ENCODE measurements around the gene NFX1. TPM values are rescaled to one million over a fixed set of nuclear protein-coding genes. Genes with fewer than 3 reads are reported as not detected.

The NFX1 gene
- total RNA-seq, 1 donor from 2014 or later: 31.4 TPM

GRCh38 chr9:33254211-33254610, 36.1 kb upstream of the NFX1 start:
- DNase-seq: no peak
- no peaks in the 10 kb centered on the region for H3K9me3 ChIP-seq (replicated peaks)
- no peak for TF ChIP-seq CTCF (IDR thresholded peaks at IDR 0.05; ENCODE audit: borderline replicate concordance)
- no peaks in the 10 kb centered on the region for H3K27me3 ChIP-seq (ENCODE audit: low read depth)
- H3K27ac ChIP-seq (replicated peaks): no peak overlapping the region
- H3K4me3 ChIP-seq: no peak overlapping the region
- peaks cover 91% of the 10 kb centered on the region for H3K36me3 ChIP-seq
- H3K4me1 ChIP-seq: peaks cover 19% of the 10 kb centered on the region
- intact Hi-C loops (cut with micrococcal nuclease): no loop called here

GRCh38 chr9:33255014-33255413, 35.3 kb upstream of the NFX1 start:
- H3K4me3 ChIP-seq: no peak overlapping the region
- no peaks in the 10 kb centered on the region for H3K27me3 ChIP-seq (ENCODE audit: low read depth)
- intact Hi-C loops (cut with micrococcal nuclease): no loop called here
- H3K27ac ChIP-seq (replicated peaks): no peak overlapping the region
- TF ChIP-seq CTCF (IDR thresholded peaks at IDR 0.05; ENCODE audit: borderline replicate concordance): no peak
- H3K9me3 ChIP-seq (replicated peaks): no peaks in the 10 kb centered on the region
- H3K36me3 ChIP-seq: peaks cover 92% of the 10 kb centered on the region
- peaks cover 19% of the 10 kb centered on the region for H3K4me1 ChIP-seq
- no peak for DNase-seq

GRCh38 chr9:33255471-33255870, 34.8 kb upstream of the NFX1 start:
- no peak for TF ChIP-seq CTCF (IDR thresholded peaks at IDR 0.05; ENCODE audit: borderline replicate concordance)
- Histone ChIP-seq H3K4me3 (no peak overlapping the region), H3K27ac (replicated peaks) (no peak overlapping the region), H3K9me3 (replicated peaks) (no peaks in the 10 kb centered on the region), H3K4me1 (peaks cover 23% of the 10 kb centered on the region), H3K36me3 (peaks cover 96% of the 10 kb centered on the region), H3K27me3 (ENCODE audit: low read depth) (no peaks in the 10 kb centered on the region)
- no peak for DNase-seq
- intact Hi-C loops (cut with micrococcal nuclease): no loop called here

- H3K27me3 ChIP-seq (ENCODE audit: low read depth): no peaks in the 10 kb centered on the region
- no peak overlapping the region for H3K27ac ChIP-seq (replicated peaks)
- H3K4me1 ChIP-seq: peaks cover 23% of the 10 kb centered on the region
- TF ChIP-seq CTCF (IDR thresholded peaks at IDR 0.05; ENCODE audit: borderline replicate concordance): no peak
- no peak for DNase-seq
- no peaks in the 10 kb centered on the region for H3K9me3 ChIP-seq (replicated peaks)
- intact Hi-C loops (cut with micrococcal nuclease): no loop called here
- no peak overlapping the region for H3K4me3 ChIP-seq
- H3K36me3 ChIP-seq: peaks cover 96% of the 10 kb centered on the region
Measured at GRCh38 chr9:33256236-33256635, 34.1 kb upstream of the NFX1 start.

- H3K4me1 ChIP-seq: peaks cover 28% of the 10 kb centered on the region
- intact Hi-C loops (cut with micrococcal nuclease): no loop called here
- no peaks in the 10 kb centered on the region for H3K27me3 ChIP-seq (ENCODE audit: low read depth)
- no peak overlapping the region for H3K27ac ChIP-seq (replicated peaks)
- no peaks in the 10 kb centered on the region for H3K9me3 ChIP-seq (replicated peaks)
- H3K36me3 ChIP-seq: peaks cover 99% of the 10 kb centered on the region
- DNase-seq: no peak
- H3K4me3 ChIP-seq: no peak overlapping the region
- TF ChIP-seq CTCF (IDR thresholded peaks at IDR 0.05; ENCODE audit: borderline replicate concordance): no peak
Measured at GRCh38 chr9:33257276-33257675, 33.0 kb upstream of the NFX1 start.

- TF ChIP-seq CTCF (IDR thresholded peaks at IDR 0.05; ENCODE audit: borderline replicate concordance): no peak
- no peak overlapping the region for H3K27ac ChIP-seq (replicated peaks)
- no peaks in the 10 kb centered on the region for H3K27me3 ChIP-seq (ENCODE audit: low read depth)
- H3K4me1 ChIP-seq: peaks cover 54% of the 10 kb centered on the region
- DNase-seq: no peak
- no peak overlapping the region for H3K4me3 ChIP-seq
- H3K36me3 ChIP-seq: peaks cover 73% of the 10 kb centered on the region
- intact Hi-C loops (cut with micrococcal nuclease): no loop called here
- H3K9me3 ChIP-seq (replicated peaks): no peaks in the 10 kb centered on the region
Measured at GRCh38 chr9:33260372-33260771, 29.9 kb upstream of the NFX1 start.
